Hematopoietic multipotent progenitor cell treated with erythropoietin and hydrocortisone succinate and interleukin-3 and kit ligand, for 6 days (in vitro differentiated cells): ENCODE measurements around the gene GPR84.

Source experiments
- DNase-seq: peaks from one replicate; pipeline ENCODE4 v3.0.0-alpha.2; 2015

The GPR84 gene

DNA sequence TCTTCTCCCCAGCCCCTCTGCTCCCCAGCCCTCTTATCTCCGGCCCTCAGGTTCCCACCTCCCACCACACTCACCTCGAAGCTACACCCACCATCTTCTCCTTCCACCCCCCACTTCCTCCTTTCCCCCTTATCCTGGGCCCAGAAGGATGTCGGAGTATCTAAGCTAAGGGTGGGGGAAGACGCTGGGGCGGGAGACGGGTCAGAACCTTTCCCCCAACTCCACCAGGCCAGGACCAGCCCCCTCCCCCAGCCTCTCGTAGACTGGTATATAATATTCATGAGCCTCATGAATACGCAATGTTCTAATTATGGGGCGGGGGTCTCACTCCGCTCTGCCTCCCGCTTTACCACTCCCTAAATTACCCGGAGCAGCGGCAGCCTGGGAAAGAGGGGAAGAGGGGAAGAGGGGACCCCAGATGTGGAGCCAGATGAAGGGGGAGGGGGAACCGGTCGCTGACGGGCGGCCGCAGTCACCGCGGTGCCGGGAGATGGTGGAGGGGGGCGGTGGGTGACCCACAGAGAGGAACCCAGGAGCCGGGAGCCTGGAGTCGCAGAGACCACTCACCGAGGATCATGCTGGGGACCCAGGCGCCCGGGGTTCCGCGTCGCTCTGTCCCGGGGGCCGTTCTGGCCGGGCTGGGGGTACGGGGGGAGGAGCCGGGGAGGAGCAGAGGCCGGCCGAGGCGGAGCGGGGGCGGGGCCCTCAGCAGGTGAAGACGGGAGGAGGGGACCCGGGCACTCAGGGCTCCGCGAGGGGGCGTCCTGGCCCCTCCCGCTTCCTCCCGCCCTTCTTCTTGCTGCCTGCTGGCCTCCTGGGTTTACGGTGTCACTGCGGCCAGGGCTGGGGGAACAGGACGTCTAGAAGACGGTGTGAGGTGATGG lies 26.6 kb upstream of the GPR84 start:
- peak; percentile 80 for DNase-seq

DNA sequence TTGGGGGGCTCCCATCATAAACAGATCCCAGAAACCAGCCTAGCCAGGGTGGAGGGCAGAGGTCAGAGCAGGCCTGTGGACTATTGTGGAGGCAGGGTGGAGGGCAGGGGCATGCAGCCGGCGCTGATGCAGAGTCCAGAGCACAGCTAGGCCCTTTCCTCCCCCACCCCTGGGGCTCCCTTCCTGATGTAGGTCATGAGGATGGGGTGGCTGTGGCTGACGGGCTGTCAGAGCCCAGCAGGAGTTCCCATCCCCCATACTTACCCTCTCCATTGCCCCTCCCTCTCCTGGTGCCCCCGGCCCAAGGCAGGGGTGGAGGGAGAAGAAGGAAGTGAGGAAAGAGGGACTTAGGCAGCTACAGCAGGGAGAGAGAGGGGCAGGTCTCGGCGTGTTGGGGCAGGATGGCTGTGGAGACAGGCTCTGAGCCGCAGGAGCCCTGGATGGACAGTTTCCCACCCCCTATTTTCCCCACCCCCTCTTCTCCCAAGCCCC lies 25.9 kb upstream of the GPR84 start:
- DNase-seq = peak; percentile 35

DNA sequence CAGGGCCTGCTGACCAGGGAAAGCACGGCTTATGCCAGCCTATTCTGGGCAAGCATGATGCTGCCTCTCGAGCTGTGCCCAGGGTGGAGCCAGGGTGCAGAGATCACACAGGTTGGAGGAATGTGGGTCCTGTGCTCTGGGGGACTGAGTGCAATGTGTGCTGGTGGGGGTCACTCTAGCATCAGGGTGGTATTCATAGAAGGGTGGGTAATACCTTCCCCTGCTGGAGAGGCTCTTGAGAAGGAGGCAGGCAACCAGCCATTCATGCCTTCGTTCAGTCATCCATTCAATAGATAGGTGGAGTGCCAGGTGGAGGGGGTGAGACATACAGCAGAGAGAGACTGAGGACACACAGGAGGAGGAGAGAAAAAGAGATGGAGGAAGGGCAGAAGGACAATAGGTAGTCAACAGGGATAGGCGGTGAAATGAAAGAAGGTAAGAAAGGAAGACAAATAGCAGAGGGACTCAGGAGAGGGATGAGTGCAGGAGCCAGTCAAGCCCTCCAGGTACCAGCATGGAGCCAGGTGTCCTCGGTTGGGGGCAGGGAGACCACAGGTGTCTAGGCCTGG lies 25.4 kb upstream of the GPR84 start:
- DNase-seq = no peak

DNA sequence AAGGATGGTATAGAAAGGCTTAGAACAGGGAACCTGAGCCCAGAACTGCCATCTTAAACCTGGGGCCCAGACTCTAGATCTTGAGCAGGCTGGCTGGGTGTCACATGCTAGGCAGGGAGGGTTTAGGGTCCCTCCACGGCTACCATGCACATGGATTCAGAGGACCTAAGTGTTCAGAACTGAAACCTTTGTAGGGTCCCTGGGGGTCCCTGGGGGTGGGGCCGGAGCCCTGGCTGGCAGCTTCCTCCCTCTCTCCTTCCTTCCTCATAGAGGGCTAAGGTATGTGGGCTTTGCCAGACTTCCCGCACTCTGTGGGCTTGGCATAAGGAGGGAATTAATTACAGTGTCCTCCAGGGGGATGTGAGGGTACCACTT lies 24.8 kb upstream of the GPR84 start:
- DNase-seq = no peak

DNA sequence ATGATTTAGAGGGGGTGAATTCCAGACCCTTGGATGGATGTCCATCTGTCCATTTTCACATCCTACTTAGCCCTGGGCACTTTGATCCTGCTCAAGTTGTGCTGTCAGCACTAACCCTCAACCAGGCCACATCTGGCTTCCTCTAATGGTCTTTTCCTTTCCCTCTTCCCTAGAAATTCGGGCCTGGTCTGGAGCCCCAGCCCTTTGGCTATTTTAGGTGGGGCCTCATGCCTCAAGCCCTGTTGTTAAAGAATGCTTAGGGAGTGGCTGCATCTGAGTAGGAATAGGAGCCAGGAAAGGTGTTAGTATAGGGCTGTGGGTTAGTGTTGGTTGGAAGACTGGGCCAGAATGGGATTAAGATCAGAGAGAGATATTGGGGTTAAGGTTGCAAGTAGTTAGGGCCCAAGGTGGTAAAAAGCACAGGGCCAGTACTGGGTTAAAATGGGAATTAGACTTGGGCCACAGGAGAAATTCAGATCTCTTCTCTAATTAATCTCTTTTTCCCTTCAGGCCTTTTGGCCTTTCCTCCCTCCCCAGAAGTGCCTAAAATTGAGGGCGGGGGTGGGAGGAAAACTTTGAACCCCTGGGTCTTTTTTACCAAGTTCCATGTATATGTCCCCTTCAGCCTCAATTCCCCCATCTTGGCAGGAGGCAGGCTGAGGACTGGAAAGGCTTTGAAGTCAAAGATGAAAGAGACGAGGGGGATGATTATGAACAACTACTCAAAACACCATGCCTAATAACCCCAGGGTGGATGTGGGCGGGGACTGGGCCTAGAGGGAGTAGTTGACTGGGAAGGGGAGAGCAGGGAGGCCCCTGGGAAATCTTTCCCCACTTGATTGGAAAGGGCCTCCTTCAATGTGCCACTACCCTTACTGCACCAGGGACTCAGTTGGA lies 24.2 kb upstream of the GPR84 start:
- DNase-seq = no peak

DNA sequence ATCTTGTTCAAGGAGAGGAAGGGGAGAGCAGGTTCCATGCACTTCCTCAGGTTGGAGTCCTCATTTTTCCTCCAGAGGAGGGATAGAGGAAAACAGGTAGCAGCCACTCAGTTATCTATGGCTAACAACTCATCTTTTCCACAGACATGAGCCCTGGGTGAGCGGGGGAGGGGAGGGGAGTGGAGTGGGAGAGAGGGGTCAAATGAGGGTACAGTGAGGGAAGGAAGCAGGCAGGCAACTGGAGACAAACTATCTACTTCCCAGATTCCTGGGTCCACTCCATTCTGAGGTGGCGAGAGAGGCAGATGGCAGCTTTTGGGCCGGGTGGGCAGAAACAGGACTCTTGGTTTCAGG lies 22.8 kb upstream of the GPR84 start:
- no peak for DNase-seq

DNA sequence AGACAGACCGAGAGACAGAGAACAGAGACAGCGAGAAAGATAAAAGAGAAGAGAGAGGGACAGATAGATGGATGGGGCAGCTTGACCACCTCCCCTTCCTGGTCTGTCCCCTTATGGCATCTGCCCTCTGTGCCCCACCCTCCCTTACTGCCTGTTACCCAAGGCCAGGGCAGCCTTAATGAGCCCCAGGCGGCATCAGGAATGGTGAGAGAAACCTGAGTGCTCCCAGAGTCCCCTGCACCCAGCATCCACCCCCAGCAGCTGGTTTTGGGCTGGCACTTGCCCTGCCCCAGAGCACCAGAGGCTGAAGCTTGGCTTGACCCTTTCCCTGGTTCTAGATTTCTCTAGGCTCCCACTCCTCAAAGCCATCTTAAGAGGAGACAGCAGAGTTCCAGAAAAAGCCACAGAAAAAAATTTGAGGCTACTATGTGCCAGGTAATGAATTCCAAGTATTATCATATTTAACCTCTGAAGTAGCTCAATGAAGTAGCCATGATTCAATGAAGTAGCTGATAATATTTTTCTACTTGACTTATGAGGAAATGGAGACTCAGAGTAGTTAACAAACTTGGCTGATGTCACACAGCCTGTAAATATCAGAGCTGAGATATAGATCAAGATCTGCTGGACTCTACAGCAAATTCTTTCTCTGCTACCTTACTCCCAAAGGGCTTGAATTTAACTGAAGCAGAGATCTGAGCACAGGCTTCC lies 22.3 kb upstream of the GPR84 start:
- no peak for DNase-seq

- DNase-seq = no peak
Measured at GRCh38 chr12:54385251-54385914, 21.1 kb upstream of the GPR84 start.

DNA sequence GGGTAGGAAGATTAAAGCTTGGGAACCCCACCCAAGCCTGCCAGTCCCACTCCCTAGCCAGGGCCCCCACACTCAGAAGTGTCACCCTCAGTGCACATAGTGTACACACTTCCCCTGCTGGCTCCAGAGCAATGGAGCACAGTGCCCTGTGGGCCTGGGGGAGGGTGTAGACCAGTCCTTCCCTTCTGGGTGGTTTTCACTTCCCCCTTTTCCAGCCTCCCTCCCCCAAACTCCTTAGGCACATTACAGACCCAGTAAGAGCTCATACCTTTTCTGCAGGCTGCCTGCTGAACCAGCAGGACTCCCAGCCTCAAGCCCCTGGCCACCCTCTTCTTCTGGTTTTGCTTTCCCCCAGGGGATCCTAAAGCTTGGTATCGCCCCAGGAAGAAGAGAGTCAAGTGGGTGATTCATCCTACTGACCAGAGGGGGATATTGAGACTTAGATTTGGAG lies 20.3 kb upstream of the GPR84 start, which contains the start of gene ZNF385A:
Gene ZNF385A (minus strand): TSS at position 143 of the 451 bp plus-strand sequence. CDS start 219 bp downstream, outside the sequence.
- peak; percentile 68 for DNase-seq

DNA sequence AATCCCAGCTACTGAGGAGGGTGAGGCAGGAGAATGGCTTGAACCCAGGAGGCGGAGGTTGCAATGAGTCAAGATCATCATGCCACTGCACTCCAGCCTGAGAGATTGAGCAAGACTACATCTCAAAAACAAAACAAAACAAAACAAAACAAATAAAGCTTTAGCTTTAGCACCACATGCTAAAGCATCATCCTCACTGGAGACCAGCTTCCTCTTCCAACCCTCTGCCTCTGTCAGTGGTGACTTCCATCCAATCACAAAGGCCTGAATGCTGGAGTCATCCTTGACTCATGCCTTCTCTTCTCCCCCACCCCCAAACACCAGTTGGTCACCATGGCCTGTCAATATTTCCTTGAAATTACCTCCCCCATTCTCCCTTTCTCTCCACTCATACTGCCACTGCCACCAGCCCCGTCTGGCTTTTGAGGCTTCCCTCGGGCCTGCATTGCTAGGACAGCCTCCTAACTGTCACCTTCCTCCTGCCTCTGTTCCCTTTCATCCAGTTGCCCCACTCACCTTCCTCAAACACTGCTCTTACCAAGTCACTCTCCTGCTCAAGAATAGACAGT lies 18.8 kb upstream of the GPR84 start:
- no peak for DNase-seq

- DNase-seq = no peak
Measured at GRCh38 chr12:54381136-54381535, 16.9 kb upstream of the GPR84 start.

DNA sequence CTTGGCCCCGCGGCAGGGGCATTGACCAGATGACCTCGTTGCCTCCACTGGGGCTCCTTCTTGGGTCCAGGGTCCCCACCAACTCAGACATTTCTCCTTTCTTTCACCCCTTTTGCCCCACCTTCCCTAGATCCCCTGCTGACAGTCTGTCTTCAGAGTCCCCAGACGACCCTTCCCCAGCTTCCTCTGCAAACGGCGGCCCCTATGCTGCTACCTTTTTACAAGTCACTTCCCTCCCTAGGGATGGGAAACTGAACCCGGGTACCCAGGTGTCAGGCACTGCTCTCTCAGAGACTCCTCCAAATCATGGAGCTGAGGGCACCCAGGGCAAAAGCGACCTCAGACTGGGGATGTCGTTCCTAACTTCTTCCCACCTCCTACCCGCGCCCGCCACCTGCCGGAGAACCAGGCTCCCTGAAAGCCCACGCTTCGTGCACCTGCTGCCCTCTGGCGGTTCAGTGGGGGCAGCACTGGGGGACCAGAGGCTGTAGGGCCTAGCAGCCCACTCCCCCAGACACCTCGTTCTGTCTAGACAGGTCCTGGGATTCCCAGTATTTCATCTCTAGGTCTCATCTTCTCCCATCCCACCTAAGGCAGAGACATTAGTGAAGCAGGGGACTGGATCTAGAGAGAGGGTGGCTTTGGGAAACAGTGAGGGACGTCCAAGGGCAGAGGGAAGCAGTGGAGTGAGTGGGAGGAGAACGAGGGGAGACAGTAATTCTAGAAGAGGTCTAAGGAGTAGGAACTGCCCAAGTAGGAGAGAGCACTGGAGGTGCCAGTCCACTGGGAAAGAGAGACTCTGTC lies 15.3 kb upstream of the GPR84 start:
- peak; percentile 95 for DNase-seq

- no peak for DNase-seq
Measured at GRCh38 chr12:54378796-54379397, 14.6 kb upstream of the GPR84 start.

DNA sequence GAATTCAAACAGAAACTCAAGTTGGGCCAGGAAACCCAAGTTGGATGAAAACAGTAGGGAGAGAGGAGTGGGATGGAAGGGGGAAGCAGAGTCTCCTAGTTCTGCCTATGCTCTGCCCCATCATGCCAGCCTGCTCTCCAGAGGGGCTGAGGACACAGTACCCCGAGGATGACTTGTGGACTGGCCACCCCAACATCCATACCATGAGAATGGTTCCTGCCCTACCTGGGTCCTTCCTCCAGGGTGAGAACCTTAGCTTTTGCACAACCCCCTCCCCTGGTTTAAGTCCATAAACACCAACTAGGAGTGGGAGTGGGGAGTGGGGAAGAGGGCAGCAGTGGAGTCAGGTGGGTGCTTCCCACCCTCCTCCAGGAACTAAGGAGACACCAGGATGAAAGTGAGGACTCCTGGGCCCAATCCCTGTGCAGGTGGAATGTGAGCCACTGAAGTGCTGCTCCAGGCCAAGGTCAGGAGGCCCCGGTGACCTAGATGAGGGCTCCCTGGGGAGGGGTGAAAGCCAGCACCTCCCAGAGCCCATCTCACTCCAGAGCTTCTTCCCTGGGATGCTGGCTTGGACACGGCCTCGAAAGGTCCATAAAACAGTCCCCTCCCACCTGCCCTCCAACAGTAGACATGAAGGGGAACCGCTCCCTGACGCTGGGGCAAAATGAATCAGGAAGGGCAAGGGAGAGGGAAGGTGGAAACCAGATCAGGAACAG lies 13.7 kb upstream of the GPR84 start:
- no peak for DNase-seq

DNA sequence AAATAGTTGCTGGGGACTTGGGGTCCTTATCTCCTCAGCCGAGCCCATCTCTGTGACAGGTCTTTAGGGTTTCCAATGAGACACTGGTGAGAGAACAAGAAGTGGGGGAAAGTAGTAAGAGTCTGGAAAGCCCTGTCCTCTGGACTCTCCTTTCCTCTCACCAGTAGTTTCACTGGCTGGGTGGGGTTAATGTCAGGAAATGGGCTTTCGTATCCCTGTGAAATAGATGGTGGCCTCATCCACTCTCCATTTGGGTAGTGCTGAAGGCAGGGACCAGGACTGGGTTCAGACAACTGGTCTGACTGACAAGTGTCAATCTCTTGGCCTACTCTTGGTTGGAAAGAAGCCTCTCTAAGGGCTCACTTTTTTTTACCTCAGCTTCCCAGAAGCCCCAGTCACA lies 12.7 kb upstream of the GPR84 start:
- DNase-seq = no peak

DNA sequence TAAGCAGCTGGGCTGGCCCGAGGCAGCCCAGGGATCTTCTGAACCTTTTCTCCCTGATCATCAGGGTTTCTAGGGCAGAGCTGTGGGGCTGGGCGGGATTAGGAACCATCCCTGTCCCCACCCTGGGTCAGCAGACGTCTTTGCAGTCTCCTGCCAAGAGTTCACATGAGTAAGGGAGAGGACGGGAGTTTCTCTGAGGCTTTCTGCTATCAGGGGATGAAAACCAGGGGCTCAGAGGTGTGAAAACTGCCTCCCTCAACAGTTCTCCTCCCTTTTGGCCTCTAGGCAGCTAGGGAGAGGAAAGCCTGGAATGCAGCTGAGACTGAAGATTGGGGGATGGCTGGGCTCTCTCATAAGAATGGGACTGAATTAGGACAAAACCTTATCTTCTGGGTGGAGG lies 12.3 kb upstream of the GPR84 start:
- DNase-seq = no peak

GRCh38 chr12:54375259-54375579 lies 10.9 kb upstream of the GPR84 start:
- DNase-seq = no peak

GRCh38 chr12:54374562-54375258 lies 10.4 kb upstream of the GPR84 start:
- no peak for DNase-seq
